H7 (cell line): Measurements from ENCODE around the gene MAP2. TPM values are rescaled to one million over a fixed set of nuclear protein-coding genes. Genes with fewer than 3 reads are reported as not detected.
A peak's percentile ranks its signal among the peaks of the same experiment; 100 is the strongest.

ENCODE experiments used
- DNase-seq: peaks from one replicate; pipeline ENCODE4 v3.0.0; 2012
- H3K27me3 ChIP-seq: 2 replicates; pipeline ENCODE4 v1.6.0; 2011; ENCODE audit warnings: mild to moderate bottlenecking, low read length; ENCODE audit not compliant: control insufficient read depth, insufficient read depth
- H3K36me3 ChIP-seq: replicated peaks from 2 replicates; pipeline ENCODE4 v1.5.1; 2011; ENCODE audit warnings: low read length; ENCODE audit not compliant: control insufficient read depth, insufficient read depth
- H3K4me3 ChIP-seq: 2 replicates; pipeline ENCODE4 v1.5.1; 2011; ENCODE audit warnings: low read depth, mild to moderate bottlenecking, control low read depth, low read length, moderate library complexity; ENCODE audit not compliant: insufficient read depth
- total RNA-seq: library from RNA; depleted of rRNA; stranded (reverse); fragments of >200 nt; shearing (Covaris generic); gene quantifications from 2 replicates; pipeline ENCODE4 v1.2.3, GENCODE V29; 2014

MAP2 gene
- total RNA-seq, 1 experiment from 2014 or later = 1.6 TPM

- Histone ChIP-seq H3K4me3 (no peak overlapping the region), H3K27me3 (peaks cover 85% of the 10 kb centered on the region), H3K36me3 (no peaks in the 10 kb centered on the region)
- DNase-seq = no peak
Measured at GRCh38 chr2:209519906-209520305, 96.1 kb downstream of the MAP2 start.

DNA sequence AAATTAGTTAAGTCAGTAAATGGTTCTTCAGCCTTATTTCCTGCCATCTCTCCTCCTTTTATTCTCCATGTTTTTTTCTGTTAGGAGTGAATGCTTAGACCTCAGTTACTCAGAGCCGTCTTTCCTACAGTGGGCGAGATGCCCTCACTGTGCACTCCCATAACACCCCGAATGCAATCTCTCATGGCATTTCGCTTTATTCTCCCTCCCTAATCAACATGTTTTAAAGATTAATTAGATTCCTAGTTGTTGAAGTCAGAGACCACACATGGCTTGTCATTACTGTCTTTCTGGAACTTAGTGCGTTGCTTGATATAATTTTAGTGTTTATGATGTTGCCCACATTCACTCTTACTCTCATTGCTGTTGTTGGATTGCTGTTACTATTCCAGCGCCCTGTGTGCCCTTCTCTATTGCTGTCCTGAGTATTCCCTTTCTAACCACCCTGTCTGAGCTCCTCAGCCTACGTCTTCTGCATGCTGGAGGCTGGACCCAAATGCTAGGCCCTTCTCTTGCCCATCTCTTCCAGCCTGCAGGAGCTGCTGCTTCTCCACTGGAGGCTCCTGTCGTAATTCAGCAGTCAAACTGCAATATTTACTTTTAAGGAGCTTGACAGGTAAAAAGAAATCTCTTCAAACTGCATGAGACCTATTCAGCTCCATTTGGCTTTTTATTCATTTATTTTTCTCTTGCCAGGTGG, 99.3 kb downstream of the MAP2 start:
- no peak for DNase-seq
- Histone ChIP-seq H3K4me3 (no peak overlapping the region), H3K36me3 (no peaks in the 10 kb centered on the region), H3K27me3 (peaks cover 69% of the 10 kb centered on the region)

DNA sequence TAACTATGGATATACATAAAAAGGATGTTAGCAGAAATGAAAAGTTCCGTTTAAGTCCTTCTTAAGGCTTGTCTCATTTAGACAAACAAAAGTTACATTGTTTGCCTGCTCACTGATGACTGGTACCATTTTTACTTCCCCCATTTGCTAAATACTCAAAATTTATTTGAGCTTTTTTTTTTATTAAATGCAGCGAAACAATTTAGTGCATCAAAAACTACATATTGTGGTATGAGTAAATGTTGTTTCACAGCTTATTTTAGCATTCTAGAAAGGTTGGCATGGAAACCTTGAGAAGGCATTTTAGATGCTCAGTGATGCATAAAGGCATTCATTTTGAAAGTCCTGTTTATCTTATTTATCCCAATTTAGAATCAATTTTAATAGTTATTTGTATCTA, 100.0 kb downstream of the MAP2 start:
- Histone ChIP-seq H3K27me3 (peaks cover 62% of the 10 kb centered on the region), H3K4me3 (no peak overlapping the region), H3K36me3 (no peaks in the 10 kb centered on the region)
- no peak for DNase-seq

- Histone ChIP-seq H3K36me3 (no peaks in the 10 kb centered on the region), H3K27me3 (peaks cover 55% of the 10 kb centered on the region), H3K4me3 (no peak overlapping the region)
- no peak for DNase-seq
Measured at GRCh38 chr2:209525331-209525730, 101.5 kb downstream of the MAP2 start.

- Histone ChIP-seq H3K27me3 (peaks cover 49% of the 10 kb centered on the region), H3K4me3 (no peak overlapping the region), H3K36me3 (no peaks in the 10 kb centered on the region)
- no peak for DNase-seq
Measured at GRCh38 chr2:209525834-209526281, 102.0 kb downstream of the MAP2 start.

GRCh38 chr2:209526561-209526960, 102.7 kb downstream of the MAP2 start:
- no peak overlapping the region for H3K4me3 ChIP-seq
- H3K27me3 ChIP-seq = peaks cover 42% of the 10 kb centered on the region
- DNase-seq = no peak
- no peaks in the 10 kb centered on the region for H3K36me3 ChIP-seq

DNA sequence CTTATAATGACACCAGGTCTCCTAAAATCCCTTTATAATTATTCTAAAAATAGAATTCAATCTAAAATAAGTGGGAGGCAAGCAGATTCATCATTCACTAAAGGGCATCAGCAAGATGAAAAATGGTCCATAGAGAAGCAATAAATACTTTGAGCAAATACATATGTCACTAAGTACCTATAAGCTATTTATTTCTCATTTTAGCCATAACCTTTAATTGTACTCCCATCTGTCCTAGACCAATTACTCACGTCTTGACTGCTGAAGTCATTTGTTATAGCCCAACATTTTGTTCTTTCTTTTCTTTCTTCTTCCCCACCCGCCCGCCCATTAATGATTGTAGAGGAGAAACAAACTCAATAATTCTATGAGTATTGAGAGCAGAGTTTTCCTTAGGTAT, 105.7 kb downstream of the MAP2 start:
- no peak for DNase-seq
- peaks cover 21% of the 10 kb centered on the region for H3K27me3 ChIP-seq
- H3K36me3 ChIP-seq = no peaks in the 10 kb centered on the region
- H3K4me3 ChIP-seq = no peak overlapping the region

GRCh38 chr2:209532321-209532720, 108.5 kb downstream of the MAP2 start:
- no peak overlapping the region for H3K4me3 ChIP-seq
- DNase-seq = no peak
- H3K27me3 ChIP-seq = peaks cover 6% of the 10 kb centered on the region
- H3K36me3 ChIP-seq = no peaks in the 10 kb centered on the region

GRCh38 chr2:209533391-209533790, 109.5 kb downstream of the MAP2 start:
- Histone ChIP-seq H3K36me3 (no peaks in the 10 kb centered on the region), H3K4me3 (no peak overlapping the region), H3K27me3 (peaks cover 4% of the 10 kb centered on the region)
- no peak for DNase-seq

GRCh38 chr2:209534228-209534627, 110.4 kb downstream of the MAP2 start:
- H3K27me3 ChIP-seq = peaks cover 4% of the 10 kb centered on the region
- H3K4me3 ChIP-seq = no peak overlapping the region
- no peak for DNase-seq
- H3K36me3 ChIP-seq = no peaks in the 10 kb centered on the region

- Histone ChIP-seq H3K36me3 (no peaks in the 10 kb centered on the region), H3K4me3 (no peak overlapping the region), H3K27me3 (peaks cover 2% of the 10 kb centered on the region; the same call in 1 of the 2 replicates)
- DNase-seq = no peak
Measured at GRCh38 chr2:209536363-209536762, 112.5 kb downstream of the MAP2 start.

DNA sequence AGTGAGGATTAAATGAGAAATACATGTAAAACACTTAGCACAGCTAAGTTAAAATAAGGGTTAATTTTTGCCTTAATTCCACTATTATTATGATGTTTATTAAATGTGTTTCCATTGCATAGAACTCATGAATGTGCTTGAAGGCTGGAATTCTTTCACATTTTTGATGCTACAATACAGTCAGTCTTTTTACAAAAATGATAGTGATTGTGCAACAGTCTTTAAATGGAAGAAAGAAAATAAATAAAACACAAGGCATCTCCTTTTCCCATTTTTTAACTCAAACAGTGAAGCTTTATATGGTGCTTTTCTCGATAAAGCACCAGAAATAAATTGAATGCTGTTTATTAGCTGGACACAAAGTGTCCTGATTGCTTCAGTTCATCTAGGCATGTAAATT, 123.9 kb downstream of the MAP2 start:
- DNase-seq = no peak
- Histone ChIP-seq H3K27me3 (no peaks in the 10 kb centered on the region), H3K36me3 (no peaks in the 10 kb centered on the region), H3K4me3 (no peak overlapping the region)

DNA sequence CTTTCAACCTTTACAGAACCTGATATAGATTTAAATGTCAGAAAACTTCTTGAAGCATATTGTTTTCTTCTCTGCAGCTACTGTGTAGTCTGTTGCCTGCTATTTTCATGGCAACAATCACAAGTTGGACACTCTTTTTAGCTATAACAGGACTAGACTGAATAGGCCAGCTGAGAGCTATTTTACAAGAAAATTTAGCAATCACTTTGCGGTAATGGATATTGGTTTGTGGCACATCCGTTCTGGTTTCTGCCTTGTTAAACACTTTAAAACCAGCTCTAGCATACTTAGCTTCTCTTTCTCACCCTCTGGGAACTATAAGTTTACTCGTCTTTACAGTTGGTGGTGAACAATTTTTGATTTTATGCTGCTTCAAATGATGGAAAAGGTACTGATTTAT, 125.7 kb downstream of the MAP2 start:
- no peaks in the 10 kb centered on the region for H3K27me3 ChIP-seq
- no peak for DNase-seq
- no peak overlapping the region for H3K4me3 ChIP-seq
- H3K36me3 ChIP-seq = no peaks in the 10 kb centered on the region

DNA sequence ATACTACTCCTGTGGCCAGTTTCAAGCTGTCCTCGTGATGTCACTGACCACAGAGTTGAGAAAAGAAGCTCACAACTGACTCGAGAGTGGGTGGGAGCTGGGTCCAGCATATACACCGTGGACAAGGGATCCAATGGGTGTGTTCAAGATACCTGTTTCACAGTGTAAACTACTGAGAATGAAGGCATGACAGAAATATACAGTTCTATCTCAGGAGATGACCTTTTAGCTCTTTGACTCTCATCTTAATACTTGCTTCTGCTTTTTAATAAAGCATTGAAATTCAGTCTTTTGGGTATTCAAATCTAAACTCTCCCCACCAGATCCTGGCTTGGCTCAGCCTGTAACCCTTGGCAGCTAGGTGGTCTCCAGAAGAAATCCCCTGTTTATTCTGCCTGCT, 130.1 kb downstream of the MAP2 start:
- DNase-seq = no peak
- Histone ChIP-seq H3K4me3 (no peak overlapping the region), H3K27me3 (no peaks in the 10 kb centered on the region), H3K36me3 (no peaks in the 10 kb centered on the region)

GRCh38 chr2:209556354-209556961, 132.6 kb downstream of the MAP2 start:
- Histone ChIP-seq H3K36me3 (no peaks in the 10 kb centered on the region), H3K4me3 (no peak overlapping the region), H3K27me3 (no peaks in the 10 kb centered on the region)
- peak; percentile 6 for DNase-seq
